Glomerular visceral epithelial cell (primary cell): ENCODE data around the gene AMH.

Experiments
- DNase-seq: peaks from one replicate; pipeline ENCODE4 v3.0.0-alpha.2; 2016; ENCODE audit errors: extremely low spot score

The AMH gene

DNA sequence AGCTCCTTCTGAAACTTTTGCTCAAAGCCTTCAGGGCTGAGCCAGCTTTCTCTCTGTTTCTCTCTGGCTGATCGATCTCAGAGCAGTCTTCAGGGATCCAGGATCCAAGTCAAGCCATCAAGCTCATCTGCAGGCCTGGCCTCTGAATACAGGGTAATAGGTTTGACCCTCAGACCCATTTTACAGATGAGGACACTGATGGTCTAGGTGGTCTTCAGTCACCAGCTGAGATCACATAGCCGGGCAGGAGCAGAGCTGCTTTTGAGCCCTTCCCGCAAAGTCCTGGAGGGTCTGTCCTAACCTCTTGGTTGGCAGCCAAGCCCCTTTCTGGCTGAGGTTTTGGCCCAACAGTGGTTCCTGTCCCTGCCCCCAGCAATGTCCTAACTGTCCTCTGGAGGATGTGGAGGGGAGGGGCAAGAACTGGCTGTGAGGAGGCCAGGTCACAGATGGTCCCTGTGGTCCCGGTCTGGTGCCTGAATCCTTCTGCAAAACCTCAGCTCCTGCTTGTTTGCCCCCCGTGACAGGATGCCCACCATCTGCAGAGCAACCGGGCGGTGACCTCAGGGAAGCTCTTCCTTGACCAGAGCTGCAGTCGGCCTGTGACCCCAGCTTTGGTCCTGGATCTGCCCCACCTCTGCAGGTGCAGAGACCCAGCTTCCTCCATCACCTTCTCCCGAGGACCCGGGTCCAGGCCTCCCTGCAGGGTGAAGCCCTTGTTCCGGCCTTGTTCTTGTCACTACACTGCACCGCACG, 38.6 kb downstream of the AMH start:
- no peak for DNase-seq

DNA sequence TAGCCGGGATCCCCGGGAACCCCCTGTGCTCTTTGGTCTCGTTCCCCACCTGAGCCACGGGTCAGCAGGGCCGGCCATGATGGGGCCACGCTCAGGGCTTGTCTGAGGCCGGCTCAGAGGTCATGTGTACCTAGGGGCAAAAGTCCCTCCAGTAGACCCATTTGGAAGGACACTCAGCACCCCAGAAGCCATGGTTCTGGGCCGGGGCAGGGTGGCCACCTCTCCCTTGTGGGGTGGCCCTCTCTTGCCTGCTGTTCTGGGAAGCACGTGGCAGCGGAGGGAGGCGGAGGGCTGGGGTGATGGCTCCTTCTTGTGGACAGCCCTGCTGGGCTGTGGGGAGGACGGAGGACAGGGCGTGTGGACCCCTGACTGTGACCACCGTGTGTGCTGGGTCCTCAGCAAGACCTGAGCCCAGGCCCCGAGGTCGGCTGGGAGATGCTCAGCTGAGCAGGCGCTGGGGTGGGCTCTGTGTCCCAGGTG, 39.3 kb downstream of the AMH start:
- DNase-seq = no peak

DNA sequence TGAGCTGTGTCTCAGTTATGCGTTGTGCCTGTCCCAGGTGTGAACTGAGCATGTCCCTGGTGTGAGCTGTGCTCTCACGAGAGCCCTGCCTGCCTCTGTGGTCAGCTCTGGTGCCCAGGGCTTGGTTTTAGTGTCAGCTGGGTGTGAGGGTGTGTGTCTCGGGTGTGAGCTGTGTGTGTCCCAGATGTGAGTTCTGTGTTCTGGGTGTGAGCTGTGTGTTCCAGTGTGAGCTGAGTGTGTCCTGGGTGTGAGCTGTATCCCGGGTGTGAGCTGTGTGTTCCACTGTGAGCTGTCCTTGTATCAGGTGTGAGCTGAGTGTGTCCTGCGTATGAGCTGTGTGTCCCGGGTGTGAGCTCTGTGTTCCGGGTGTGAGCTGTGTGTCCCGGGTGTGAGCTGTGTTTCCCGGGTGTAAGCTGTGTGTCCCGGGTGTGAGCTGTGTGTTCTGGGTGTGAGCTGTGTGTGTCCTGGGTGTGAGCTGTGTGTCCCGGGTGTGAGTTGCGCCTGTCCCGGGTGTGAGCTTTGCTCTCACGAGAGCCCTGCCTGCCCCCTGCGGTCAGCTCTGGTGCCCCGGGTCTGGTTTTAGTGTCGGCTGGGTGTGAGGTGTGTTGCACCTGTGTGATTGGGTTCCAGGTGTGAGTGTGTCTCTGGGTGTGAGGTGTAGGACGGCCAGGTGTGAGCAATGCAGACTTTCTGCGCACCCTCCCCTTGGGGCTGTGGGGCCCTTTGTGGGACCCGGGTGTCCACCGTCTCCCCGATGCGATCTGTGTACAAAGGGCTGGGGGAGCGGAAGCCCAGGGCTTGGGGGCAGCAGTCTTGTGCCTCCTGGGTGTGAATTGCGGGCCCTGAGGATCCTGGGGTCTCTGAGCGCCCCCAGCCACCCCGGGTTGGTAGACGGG, 39.9 kb downstream of the AMH start:
- DNase-seq = no peak

DNA sequence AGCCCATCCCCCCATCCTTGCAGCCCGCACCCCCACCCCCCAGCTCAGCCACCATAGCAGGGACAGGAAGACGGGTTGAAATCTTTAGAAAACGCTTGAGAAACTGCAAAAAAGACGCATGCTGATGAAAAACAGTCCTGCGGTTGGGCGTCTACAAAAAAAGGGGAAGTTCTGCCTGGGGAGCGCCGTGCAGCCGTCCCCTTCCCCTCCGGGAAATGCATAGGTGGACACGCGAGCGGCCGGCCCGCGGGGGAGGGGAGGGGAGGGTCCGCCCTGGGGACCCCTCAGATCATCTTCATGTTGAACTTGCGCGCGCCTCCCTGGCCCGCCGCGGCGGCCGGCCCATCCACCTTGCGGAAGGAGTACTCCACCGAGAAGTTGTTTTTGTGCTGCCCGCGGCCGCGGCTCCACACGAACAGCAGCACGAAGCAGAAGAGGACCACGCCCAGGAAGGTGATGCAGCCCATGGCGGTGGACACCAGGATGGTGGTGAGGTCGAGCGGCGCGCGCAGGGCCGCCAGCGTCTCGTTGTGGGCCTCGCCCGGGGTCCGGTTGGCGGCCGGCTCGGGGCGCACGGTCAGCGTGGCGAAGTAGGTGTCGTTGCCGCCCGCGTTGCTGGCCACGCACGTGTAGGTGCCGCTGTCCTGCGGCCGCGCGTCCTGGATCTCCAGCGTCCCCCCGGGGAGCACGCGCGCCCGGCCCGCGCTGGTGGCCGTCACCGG, 40.8 kb downstream of the AMH start:
- no peak for DNase-seq

DNA sequence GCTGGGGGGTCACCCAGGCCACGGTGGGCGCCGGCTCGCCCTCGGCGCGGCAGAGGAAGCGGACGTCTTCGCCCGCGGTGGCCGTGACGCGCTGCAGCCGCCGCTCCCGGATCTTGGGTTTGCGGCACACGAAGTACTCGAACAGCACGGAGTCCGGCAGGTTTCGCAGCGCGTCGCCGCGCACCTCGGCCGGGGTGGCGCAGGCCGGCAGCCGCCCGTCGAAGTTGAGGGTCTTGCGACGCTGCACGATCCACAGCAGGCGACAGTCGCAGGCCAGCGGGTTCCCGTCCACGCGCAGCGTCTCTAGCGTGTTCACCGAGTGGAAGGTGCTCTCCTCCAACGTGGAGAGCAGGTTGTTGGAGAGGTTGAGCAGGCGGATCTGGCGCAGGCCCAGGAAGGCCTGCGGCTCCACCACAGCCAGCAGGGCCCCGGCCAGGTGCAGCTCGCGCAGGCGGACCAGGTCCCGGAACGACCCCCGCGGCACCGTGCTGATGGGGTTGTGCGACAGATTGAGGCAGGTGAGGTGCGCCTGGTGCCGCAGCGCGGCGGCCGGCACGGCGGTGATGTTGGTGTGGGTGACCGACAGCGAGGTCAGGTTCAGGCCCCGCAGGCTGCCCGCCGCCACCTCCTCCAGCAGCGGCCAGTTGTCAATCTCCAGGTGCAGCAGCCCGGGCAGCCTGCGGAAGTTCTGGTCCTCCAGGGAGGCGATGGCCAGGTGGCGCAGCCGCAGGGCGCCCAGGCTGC, 41.5 kb downstream of the AMH start:
- DNase-seq = no peak

DNA sequence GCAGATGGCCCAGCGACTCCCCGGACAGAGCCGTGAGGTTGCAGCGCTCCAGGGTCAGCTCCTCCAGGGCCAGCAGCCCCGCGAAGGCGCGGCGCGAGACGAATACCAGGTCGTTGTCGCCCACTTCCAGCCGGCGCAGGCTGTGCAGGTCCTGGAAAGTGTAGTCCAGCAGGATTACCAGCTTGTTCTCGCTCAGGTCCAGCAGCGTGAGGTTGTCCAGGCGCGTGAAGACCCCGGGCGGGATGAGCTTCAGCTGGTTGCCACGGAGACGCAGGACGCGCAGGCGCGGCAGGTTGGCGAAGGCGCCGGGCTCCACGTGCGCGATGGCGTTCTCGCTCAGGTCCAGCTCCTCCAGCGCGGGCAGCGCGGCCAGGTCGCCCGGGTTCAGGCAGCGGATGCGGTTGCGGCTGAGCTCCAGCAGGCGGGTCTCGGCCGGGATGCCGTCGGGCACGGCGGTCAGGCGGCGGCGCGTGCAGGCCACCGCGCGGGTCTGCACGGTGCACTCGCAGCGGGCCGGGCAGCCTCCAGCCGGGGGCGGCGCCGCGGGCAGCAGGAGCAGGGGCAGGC, 42.1 kb downstream of the AMH start:
- DNase-seq = no peak

DNA sequence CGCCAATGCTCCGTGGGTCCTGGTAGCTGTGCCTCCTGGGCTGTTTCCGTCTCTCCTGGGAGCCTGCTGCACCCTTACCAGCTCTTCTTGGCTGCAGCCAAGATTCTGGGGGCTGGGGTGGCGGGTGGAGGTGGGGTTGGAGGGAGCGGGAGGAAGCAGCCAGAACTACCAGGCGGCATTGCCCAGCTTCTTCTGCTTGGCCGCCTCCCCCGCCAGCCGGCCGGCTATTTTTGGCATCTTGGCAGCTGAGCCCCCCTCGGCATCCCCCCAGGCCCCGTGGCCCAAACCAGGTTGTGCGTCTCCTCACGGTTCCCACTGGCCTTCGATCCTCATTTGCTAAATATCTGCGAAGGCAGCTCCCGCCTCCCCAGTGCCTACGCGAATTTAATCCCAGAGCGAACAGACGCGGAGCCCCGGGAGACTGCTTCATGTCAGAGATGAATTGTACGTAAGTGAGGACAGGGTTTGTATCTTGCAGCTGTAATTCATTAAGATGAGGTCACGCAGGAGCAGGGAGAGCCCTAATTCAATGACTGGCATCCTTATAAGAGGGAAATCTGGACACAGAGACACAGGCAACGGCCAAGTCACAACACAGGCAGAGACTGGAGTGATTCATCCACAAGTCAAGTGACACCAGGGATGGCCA, 45.7 kb downstream of the AMH start:
- DNase-seq = no peak

DNA sequence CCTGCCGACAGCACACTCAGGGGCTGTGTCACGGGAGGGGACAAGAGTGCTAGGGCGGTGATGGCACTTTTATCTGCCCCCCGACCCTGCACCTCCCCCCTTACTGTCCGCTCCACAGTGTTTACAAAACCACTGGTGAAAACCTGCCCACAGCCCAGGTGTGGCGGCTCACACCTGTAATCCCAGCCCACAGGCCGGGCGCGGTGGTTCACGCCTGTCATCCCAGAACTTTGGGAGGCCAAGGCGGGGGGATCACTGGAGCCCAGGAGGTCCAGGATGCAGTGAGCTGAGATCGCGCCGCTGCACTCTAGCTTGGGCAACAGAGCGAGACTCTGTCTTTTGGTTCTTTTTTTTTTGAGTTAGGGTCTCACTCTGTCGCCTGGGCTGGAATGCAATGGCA, 47.0 kb downstream of the AMH start:
- no peak for DNase-seq

DNA sequence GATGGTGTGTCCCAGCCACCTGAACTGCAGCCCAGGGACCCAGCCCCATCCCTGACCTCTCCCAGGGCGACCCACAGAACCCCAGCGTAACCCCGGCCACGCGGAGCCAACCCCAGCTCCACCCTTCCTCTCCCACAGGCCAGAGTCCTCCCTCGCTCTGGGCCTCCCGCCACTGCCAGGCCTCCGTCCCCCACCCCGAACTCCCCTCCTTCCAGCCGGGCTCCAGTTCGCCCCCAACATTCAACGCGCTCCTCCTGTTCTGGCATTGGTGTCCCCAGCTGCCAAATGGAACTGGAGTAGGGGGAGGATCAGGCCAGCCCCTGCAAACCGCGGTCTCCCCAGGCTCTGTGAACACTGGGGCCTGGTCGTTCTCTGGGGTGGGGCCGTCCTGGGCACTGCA, 51.4 kb downstream of the AMH start:
- no peak for DNase-seq
